ENCODE data around the gene CFAP65.

The CFAP65 gene

DNA sequence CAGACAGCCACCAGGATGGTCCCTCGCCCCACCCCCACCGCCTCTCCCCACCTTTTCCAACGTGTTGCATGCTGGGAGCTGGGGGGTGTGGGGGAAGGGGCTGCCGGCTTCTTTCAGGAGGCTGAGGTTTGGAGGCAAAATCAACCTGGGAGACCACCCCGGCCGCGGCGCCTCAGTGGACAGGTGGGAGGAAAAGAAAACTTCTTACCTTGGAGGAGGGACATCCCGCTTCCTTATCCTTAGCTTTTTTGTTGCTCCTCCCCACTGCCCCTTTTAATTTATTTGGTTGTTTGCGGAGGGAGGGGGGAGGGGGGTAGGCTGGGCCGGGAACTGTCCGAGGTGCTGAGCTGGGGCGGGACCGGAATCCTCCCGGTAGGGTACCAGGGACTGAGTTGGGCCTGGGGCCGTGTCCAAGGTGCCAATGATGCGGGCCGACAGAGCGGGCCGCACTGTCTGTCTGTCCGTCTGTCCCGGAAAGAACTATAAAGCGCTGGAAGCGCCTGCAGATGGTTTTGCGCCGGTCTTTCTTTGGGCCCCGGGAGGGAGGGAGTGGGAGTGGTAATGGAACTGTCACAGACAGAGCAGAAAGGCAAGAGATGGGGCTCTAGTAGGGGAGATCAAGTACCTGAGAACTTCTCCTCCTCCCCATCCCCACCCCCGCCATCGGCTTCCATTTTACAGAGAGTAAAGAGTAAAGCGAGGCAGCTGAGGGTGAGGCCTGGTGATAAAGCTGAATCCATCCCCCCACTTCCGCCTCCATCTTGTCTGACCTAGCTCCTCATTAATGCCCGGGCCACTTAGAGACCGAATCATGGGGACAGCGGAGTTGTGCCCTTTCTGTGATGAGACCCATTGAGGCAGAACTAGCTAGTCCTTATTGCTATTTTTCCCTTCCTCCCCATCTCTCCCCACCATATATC lies 79.4 kb downstream of the CFAP65 start:
- Histone ChIP-seq H3K4me3 (ENCODE audit: low read length) (no peak overlapping the region), H3K27me3 (ENCODE audit: control insufficient read depth, insufficient read depth, low read length) (peaks cover 74% of the 10 kb centered on the region), H3K9ac (ENCODE audit: low read length) (no peak overlapping the region)

GRCh38 chr2:218961229-218961628 lies 80.1 kb downstream of the CFAP65 start:
- Histone ChIP-seq H3K27me3 (ENCODE audit: control insufficient read depth, insufficient read depth, low read length) (peaks cover 74% of the 10 kb centered on the region), H3K4me3 (ENCODE audit: low read length) (no peak overlapping the region), H3K9ac (ENCODE audit: low read length) (no peak overlapping the region), H3K4me1 (ENCODE audit: control insufficient read depth, insufficient read depth, low read length) (no peaks in the 10 kb centered on the region), H3K36me3 (ENCODE audit: control insufficient read depth, insufficient read depth, low read length) (no peaks in the 10 kb centered on the region), H3K9me3 (ENCODE audit: control insufficient read depth, low read length) (no peaks in the 10 kb centered on the region)

More for the DNA sequence above, 79.4 kb downstream of the CFAP65 start:
- Histone ChIP-seq H3K4me1 (ENCODE audit: control insufficient read depth, insufficient read depth, low read length) (no peaks in the 10 kb centered on the region), H3K9me3 (ENCODE audit: control insufficient read depth, low read length) (no peaks in the 10 kb centered on the region), H3K36me3 (ENCODE audit: control insufficient read depth, insufficient read depth, low read length) (no peaks in the 10 kb centered on the region)

DNA sequence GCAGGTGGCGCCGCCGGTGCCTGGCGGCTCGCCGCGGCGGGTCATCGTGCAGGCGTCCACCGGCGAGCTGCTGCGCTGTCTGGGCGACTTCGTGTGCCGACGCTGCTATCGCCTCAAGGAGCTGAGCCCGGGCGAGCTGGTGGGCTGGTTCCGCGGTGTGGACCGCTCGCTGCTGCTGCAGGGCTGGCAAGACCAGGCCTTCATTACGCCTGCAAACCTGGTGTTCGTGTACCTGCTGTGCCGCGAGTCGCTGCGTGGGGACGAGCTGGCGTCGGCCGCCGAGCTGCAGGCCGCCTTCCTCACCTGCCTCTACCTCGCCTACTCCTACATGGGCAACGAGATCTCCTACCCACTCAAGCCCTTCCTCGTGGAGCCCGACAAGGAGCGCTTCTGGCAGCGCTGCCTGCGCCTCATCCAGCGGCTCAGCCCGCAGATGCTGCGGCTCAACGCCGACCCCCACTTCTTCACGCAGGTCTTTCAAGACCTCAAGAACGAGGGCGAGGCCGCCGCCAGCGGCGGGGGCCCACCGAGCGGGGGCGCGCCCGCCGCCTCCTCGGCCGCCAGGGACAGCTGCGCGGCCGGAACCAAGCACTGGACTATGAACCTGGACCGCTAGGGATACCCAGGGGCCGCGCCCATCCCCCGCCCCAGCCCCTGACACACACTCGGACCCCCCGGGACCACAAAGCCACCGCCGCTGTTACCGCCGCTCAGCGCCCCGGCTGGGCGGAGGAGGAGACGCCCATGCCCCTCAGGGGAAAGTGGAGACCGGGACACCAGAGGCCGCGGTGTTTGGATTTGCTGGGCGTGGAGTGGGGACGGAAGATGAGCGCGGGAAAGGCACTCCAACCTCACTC lies 80.8 kb downstream of the CFAP65 start:
- no peaks in the 10 kb centered on the region for H3K9me3 ChIP-seq (ENCODE audit: control insufficient read depth, low read length)
- H3K27me3 ChIP-seq (ENCODE audit: control insufficient read depth, insufficient read depth, low read length), result peaks cover 74% of the 10 kb centered on the region
- H3K4me3 ChIP-seq (ENCODE audit: low read length), result no peak overlapping the region

DNA sequence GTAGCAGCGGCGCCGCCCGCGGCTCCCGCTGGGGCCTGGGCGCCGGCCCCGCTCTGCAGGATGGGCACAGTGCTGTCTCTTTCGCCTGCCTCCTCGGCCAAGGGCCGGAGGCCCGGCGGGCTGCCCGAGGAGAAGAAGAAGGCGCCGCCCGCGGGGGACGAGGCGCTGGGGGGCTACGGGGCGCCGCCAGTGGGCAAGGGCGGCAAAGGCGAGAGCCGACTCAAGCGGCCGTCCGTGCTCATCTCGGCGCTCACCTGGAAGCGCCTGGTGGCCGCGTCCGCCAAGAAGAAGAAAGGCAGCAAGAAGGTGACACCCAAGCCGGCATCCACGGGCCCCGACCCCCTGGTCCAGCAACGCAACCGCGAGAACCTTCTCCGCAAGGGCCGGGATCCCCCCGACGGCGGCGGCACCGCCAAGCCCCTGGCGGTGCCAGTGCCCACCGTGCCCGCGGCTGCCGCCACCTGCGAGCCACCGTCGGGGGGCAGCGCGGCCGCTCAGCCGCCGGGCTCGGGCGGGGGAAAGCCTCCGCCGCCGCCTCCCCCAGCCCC lies 81.5 kb downstream of the CFAP65 start:
- Histone ChIP-seq H3K4me3 (ENCODE audit: low read length) (no peak overlapping the region), H3K4me1 (ENCODE audit: control insufficient read depth, insufficient read depth, low read length) (no peaks in the 10 kb centered on the region), H3K36me3 (ENCODE audit: control insufficient read depth, insufficient read depth, low read length) (no peaks in the 10 kb centered on the region), H3K27me3 (ENCODE audit: control insufficient read depth, insufficient read depth, low read length) (peaks cover 78% of the 10 kb centered on the region), H3K9me3 (ENCODE audit: control insufficient read depth, low read length) (no peaks in the 10 kb centered on the region), H3K9ac (ENCODE audit: low read length) (no peak overlapping the region)

More for the DNA sequence above, 80.8 kb downstream of the CFAP65 start:
- no peaks in the 10 kb centered on the region for H3K36me3 ChIP-seq (ENCODE audit: control insufficient read depth, insufficient read depth, low read length)
- peak overlapping the region; percentile 15 for H3K9ac ChIP-seq (ENCODE audit: low read length)
- no peaks in the 10 kb centered on the region for H3K4me1 ChIP-seq (ENCODE audit: control insufficient read depth, insufficient read depth, low read length)

GRCh38 chr2:218959141-218959731 lies 82.1 kb downstream of the CFAP65 start, which contains the start of gene CDK5R2:
TSS of gene CDK5R2 (plus strand) at chr2:218959666. CDS start at chr2:218959821, 155 bp downstream.
- Histone ChIP-seq H3K36me3 (ENCODE audit: control insufficient read depth, insufficient read depth, low read length) (no peaks in the 10 kb centered on the region), H3K4me3 (ENCODE audit: low read length) (no peak within 1 kb of the TSS), H3K9ac (ENCODE audit: low read length) (peak within 1 kb of the TSS; percentile 15), H3K9me3 (ENCODE audit: control insufficient read depth, low read length) (no peaks in the 10 kb centered on the region), H3K27me3 (ENCODE audit: control insufficient read depth, insufficient read depth, low read length) (peaks cover 73% of the 10 kb centered on the region), H3K4me1 (ENCODE audit: control insufficient read depth, insufficient read depth, low read length) (no peaks in the 10 kb centered on the region)

DNA sequence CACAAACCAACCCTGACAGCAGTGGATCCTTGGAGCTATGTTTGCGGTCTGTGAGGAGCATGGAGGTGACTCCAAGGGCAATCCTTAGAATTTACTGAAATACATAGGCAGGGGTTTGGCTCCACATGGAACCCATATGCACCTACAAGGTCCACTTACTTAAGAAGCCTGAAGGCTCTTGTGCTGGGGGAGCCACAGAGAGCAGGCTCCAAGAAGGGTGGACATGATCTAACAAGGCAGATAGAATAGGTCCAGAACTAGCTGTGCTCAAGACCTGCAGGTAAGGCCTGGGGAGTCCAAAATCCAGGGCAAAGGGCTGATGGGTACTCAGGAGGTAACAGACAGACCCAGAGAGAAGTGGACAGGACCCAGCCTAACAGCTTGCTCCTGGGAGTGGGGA lies 83.0 kb downstream of the CFAP65 start:
- H3K36me3 ChIP-seq (ENCODE audit: control insufficient read depth, insufficient read depth, low read length), result no peaks in the 10 kb centered on the region
- H3K27me3 ChIP-seq (ENCODE audit: control insufficient read depth, insufficient read depth, low read length), result peaks cover 64% of the 10 kb centered on the region
- no peak overlapping the region for H3K9ac ChIP-seq (ENCODE audit: low read length)
- no peaks in the 10 kb centered on the region for H3K9me3 ChIP-seq (ENCODE audit: control insufficient read depth, low read length)
- H3K4me3 ChIP-seq (ENCODE audit: low read length), result no peak overlapping the region
- no peaks in the 10 kb centered on the region for H3K4me1 ChIP-seq (ENCODE audit: control insufficient read depth, insufficient read depth, low read length)

DNA sequence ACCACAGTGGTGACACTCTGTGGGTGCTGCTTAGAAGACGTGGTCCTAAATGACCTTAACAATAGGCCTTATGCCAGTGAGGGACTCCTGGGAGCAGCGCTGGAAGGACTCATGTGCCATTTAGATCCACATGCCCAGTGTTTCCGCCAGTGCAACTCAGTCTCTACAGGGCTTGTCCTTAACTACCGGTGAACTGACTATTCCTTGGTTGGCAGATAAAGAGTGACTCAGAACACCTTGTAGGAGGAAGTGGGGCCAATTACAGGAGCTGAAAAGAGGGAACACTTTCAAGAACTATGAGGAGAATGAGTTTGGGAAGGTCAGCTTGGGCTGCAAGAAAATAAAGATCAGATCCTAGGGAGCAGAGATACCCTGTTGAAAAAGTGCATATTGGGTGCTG lies 83.6 kb downstream of the CFAP65 start:
- H3K9ac ChIP-seq (ENCODE audit: low read length), result no peak overlapping the region
- no peaks in the 10 kb centered on the region for H3K9me3 ChIP-seq (ENCODE audit: control insufficient read depth, low read length)
- H3K36me3 ChIP-seq (ENCODE audit: control insufficient read depth, insufficient read depth, low read length), result no peaks in the 10 kb centered on the region
- H3K4me3 ChIP-seq (ENCODE audit: low read length), result no peak overlapping the region
- H3K27me3 ChIP-seq (ENCODE audit: control insufficient read depth, insufficient read depth, low read length), result peaks cover 58% of the 10 kb centered on the region
- H3K4me1 ChIP-seq (ENCODE audit: control insufficient read depth, insufficient read depth, low read length), result no peaks in the 10 kb centered on the region

GRCh38 chr2:218956039-218956438 lies 85.3 kb downstream of the CFAP65 start:
- Histone ChIP-seq H3K4me3 (ENCODE audit: low read length) (no peak overlapping the region), H3K4me1 (ENCODE audit: control insufficient read depth, insufficient read depth, low read length) (no peaks in the 10 kb centered on the region), H3K27me3 (ENCODE audit: control insufficient read depth, insufficient read depth, low read length) (peaks cover 43% of the 10 kb centered on the region), H3K36me3 (ENCODE audit: control insufficient read depth, insufficient read depth, low read length) (no peaks in the 10 kb centered on the region), H3K9me3 (ENCODE audit: control insufficient read depth, low read length) (no peaks in the 10 kb centered on the region), H3K9ac (ENCODE audit: low read length) (no peak overlapping the region)

DNA sequence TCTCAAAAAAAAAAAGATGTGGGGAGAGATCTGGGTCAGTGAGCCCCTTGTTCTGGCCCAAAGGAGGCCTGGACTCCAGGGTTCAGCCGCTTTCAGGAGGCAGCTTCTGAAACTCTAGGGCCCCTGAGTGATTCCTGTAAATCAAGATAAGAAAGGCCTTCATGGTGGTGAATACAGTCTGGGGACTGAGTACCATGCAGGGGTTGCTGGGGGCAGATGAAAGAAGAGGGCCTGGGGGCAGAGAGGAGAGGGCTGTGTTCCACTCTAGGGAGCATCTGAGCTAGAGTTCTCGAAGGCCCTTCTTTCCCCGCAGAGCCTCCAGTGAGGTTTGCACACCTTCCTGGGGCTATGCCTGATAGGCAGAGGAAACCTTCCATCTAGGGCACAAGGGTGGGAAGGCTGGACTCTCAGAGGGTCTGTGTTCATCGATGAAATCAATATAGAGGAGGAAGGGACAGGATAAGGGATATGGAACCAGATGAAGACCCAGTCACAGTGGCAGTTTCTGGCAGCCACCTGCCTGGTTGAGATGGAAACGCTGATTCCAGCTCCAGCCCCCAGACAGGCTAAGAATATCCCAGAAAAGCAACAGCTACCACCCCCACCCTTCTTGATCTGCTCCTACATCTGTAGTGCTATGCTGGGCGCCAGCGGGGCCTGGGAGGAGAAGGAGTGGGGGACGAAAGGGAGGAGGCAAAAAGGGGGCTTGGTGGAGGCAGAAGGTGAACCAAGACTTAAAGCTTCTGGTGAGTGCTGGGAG lies 86.6 kb downstream of the CFAP65 start:
- no peaks in the 10 kb centered on the region for H3K4me1 ChIP-seq (ENCODE audit: control insufficient read depth, insufficient read depth, low read length)
- no peak overlapping the region for H3K9ac ChIP-seq (ENCODE audit: low read length)
- no peaks in the 10 kb centered on the region for H3K36me3 ChIP-seq (ENCODE audit: control insufficient read depth, insufficient read depth, low read length)
- H3K9me3 ChIP-seq (ENCODE audit: control insufficient read depth, low read length), result no peaks in the 10 kb centered on the region
- no peak overlapping the region for H3K4me3 ChIP-seq (ENCODE audit: low read length)
- H3K27me3 ChIP-seq (ENCODE audit: control insufficient read depth, insufficient read depth, low read length), result peaks cover 36% of the 10 kb centered on the region

DNA sequence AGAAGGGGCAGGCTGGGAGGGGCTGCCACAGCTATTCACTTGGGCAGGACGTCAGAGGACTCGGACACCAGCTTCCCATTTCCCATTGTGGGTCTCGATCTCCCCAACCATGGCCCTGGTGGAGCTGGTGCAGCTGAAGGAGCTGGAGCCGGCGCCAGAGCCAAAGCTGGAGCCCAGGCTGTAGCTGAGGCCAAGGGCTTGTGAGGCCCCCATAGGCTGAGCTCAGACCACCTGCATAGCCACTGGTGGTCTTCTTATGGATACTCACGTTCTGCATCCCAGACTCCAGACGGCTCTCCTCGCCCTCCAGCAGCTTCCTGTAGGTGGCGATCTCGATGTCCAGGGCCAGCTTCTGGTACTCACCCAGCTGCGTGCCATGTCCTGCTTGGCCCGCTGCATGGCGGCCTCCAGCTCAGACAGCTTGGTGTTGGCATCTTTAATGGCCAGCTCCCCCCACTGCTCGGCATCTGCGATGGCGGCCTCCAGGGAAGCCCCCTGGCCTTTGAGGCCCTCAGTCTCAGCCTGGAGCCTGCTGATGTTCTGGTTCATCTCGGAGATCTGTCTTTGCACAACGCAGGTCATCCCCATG lies 87.9 kb downstream of the CFAP65 start:
- no peaks in the 10 kb centered on the region for H3K9me3 ChIP-seq (ENCODE audit: control insufficient read depth, low read length)
- no peak overlapping the region for H3K4me3 ChIP-seq (ENCODE audit: low read length)
- H3K9ac ChIP-seq (ENCODE audit: low read length), result no peak overlapping the region
- no peaks in the 10 kb centered on the region for H3K36me3 ChIP-seq (ENCODE audit: control insufficient read depth, insufficient read depth, low read length)
- H3K4me1 ChIP-seq (ENCODE audit: control insufficient read depth, insufficient read depth, low read length), result no peaks in the 10 kb centered on the region
- peaks cover 27% of the 10 kb centered on the region for H3K27me3 ChIP-seq (ENCODE audit: control insufficient read depth, insufficient read depth, low read length)

Measured in mucosa of stomach (tissue), 1 donor.